ENCODE data around the gene CDKN1A.
"Not testable (repeated sequence)": the region's sequence is repeated elsewhere in the genome, so short reads cannot be mapped to it uniquely, and the experiment has no call there.

Gene CDKN1A

GRCh38 chr6:36721369-36722140 lies 43.0 kb downstream of the CDKN1A start:
- DNase-seq (ENCODE audit: low spot score): no peak

- DNase-seq (ENCODE audit: low spot score): no peak
These were observed 43.9 kb downstream of the CDKN1A start for GRCh38 chr6:36722365-36722764.

- DNase-seq (ENCODE audit: low spot score): no peak
These were observed 44.4 kb downstream of the CDKN1A start for GRCh38 chr6:36722879-36723278.

GRCh38 chr6:36723992-36724391 lies 45.5 kb downstream of the CDKN1A start:
- not testable (repeated sequence) for DNase-seq (ENCODE audit: low spot score)

- no peak for DNase-seq (ENCODE audit: low spot score)
These were observed 46.2 kb downstream of the CDKN1A start for GRCh38 chr6:36724514-36725390.

- no peak for DNase-seq (ENCODE audit: low spot score)
These were observed 47.1 kb downstream of the CDKN1A start for GRCh38 chr6:36725581-36725980.

GRCh38 chr6:36727505-36728021 lies 49.0 kb downstream of the CDKN1A start:
- DNase-seq (ENCODE audit: low spot score): no peak

- no peak for DNase-seq (ENCODE audit: low spot score)
These were observed 50.0 kb downstream of the CDKN1A start for GRCh38 chr6:36728289-36729160.

- DNase-seq (ENCODE audit: low spot score): no peak
These were observed 50.6 kb downstream of the CDKN1A start for GRCh38 chr6:36729161-36729524.

- no peak for DNase-seq (ENCODE audit: low spot score)
These were observed 52.2 kb downstream of the CDKN1A start for GRCh38 chr6:36730424-36731380.

- DNase-seq (ENCODE audit: low spot score): no peak
These were observed 53.3 kb downstream of the CDKN1A start for GRCh38 chr6:36731622-36732310.

- no peak for DNase-seq (ENCODE audit: low spot score)
These were observed 54.8 kb downstream of the CDKN1A start for GRCh38 chr6:36733300-36733699.

- no peak for DNase-seq (ENCODE audit: low spot score)
These were observed 56.1 kb downstream of the CDKN1A start for GRCh38 chr6:36734486-36735060.

- peak; percentile 25 for DNase-seq (ENCODE audit: low spot score)
These were observed 56.9 kb downstream of the CDKN1A start for GRCh38 chr6:36735110-36736071.

Data from putamen (tissue), 1 donor.